Glomerular visceral epithelial cell (primary cell): ENCODE results near the gene PSAT1.
A peak's percentile ranks its signal among the peaks of the same experiment; 100 is the strongest.
"Not testable (repeated sequence)": the region's sequence is repeated elsewhere in the genome, so short reads cannot be mapped to it uniquely, and the experiment has no call there.

ENCODE experiments used
- DNase-seq: peaks from one replicate; pipeline ENCODE4 v3.0.0-alpha.2; 2016; ENCODE audit errors: extremely low spot score

The PSAT1 gene

GRCh38 chr9:78296893-78297671 is at the start of gene PSAT1:
Gene PSAT1 (plus strand): TSS chr9:78297125. CDS start chr9:78297211, 86 bp downstream.
- DNase-seq, result peak; percentile 96

GRCh38 chr9:78248635-78249034 is 48.3 kb upstream of the PSAT1 start:
- DNase-seq, result no peak

GRCh38 chr9:78249542-78249941 is 47.4 kb upstream of the PSAT1 start:
- no peak for DNase-seq

GRCh38 chr9:78252616-78253015 is 44.3 kb upstream of the PSAT1 start:
- no peak for DNase-seq

- no peak for DNase-seq
Observed at GRCh38 chr9:78253285-78253684, 43.6 kb upstream of the PSAT1 start.

- peak; percentile 29 for DNase-seq
Observed at GRCh38 chr9:78261403-78262001, 35.4 kb upstream of the PSAT1 start.

GRCh38 chr9:78262655-78263054 is 34.3 kb upstream of the PSAT1 start:
- DNase-seq, result no peak

GRCh38 chr9:78267889-78268288 is 29.0 kb upstream of the PSAT1 start:
- DNase-seq, result no peak

GRCh38 chr9:78269784-78270183 is 27.1 kb upstream of the PSAT1 start:
- DNase-seq, result no peak

- no peak for DNase-seq
Observed at GRCh38 chr9:78272307-78272706, 24.6 kb upstream of the PSAT1 start.

GRCh38 chr9:78273761-78274160 is 23.2 kb upstream of the PSAT1 start:
- DNase-seq, result no peak

- DNase-seq, result no peak
Observed at GRCh38 chr9:78278177-78278777, 18.6 kb upstream of the PSAT1 start.

- no peak for DNase-seq
Observed at GRCh38 chr9:78278801-78279200, 18.1 kb upstream of the PSAT1 start.

- peak; percentile 54 for DNase-seq
Observed at GRCh38 chr9:78280982-78281668, 15.8 kb upstream of the PSAT1 start.

GRCh38 chr9:78284181-78284580 is 12.7 kb upstream of the PSAT1 start:
- not testable (repeated sequence) for DNase-seq

- no peak for DNase-seq
Observed at GRCh38 chr9:78286125-78286524, 10.8 kb upstream of the PSAT1 start.

- no peak for DNase-seq
Observed at GRCh38 chr9:78286946-78287388, 10.0 kb upstream of the PSAT1 start.

- no peak for DNase-seq
Observed at GRCh38 chr9:78288214-78288892, 8.6 kb upstream of the PSAT1 start.

- peak; percentile 29 for DNase-seq
Observed at GRCh38 chr9:78289474-78289873, 7.5 kb upstream of the PSAT1 start.

GRCh38 chr9:78291240-78291925 is 5.5 kb upstream of the PSAT1 start:
- DNase-seq, result no peak

- no peak for DNase-seq
Observed at GRCh38 chr9:78292026-78292425, 4.9 kb upstream of the PSAT1 start.
